ENCODE measurements around the gene FADS3. TPM values are rescaled to one million over a fixed set of nuclear protein-coding genes. Genes with fewer than 3 reads are reported as not detected.

The FADS3 gene
- total and polyA plus RNA-seq, 2 donors from 2014 or later: 20.5 to 58.2 TPM

DNA sequence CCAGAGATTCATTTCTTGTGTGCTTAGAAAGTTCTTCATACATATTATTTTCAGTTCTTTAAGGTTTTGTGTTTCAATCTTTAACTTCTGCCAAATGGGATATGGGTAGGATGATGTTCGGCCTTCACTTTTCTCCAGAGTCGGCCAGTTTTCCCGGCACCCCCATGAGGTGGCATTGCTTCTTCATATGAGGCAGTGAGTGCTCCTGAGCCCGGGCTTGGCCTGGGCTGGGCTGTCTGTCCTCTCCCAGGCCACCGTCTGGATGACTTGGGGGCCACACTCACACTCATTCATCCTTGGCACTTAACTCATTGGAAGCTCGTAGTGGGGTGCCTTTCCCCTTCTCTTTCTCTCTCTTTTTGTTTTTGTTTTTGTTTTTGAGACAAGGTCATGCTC, 39.4 kb downstream of the FADS3 start:
- Histone ChIP-seq H3K4me3 (ENCODE audit: low read length in 3 of 3) (no peak overlapping the region), H3K9ac (ENCODE audit: low read length in 3 of 3) (no peak overlapping the region), H3K27me3 (ENCODE audit: control insufficient read depth, insufficient read depth, low read length) (no peaks in the 10 kb centered on the region), H3K27ac (ENCODE audit: low read depth in 2 of 2, low read length in 2 of 2) (no peak overlapping the region), H3K36me3 (ENCODE audit: control insufficient read depth in 2 of 3, insufficient read depth in 3 of 3, low read length in 3 of 3) (peaks cover under 1 to 5% (median 2%) of the 10 kb centered on the region in 3 donors), H3K9me3 (ENCODE audit: control insufficient read depth in 2 of 3, insufficient read depth in 1 of 3, low read length in 3 of 3) (no peaks in the 10 kb centered on the region), H3K4me1 (ENCODE audit: control insufficient read depth in 2 of 3, insufficient read depth in 2 of 3, low read depth in 1 of 3, low read length in 3 of 3) (no peaks in the 10 kb centered on the region)
- TF ChIP-seq CTCF (IDR thresholded peaks at IDR 0.05; ENCODE audit: borderline replicate concordance, extremely low read depth, insufficient read depth): no peak
- intact Hi-C loops (cut with DNase I): no loop called here
- no peak for FAIRE-seq
- DNase-seq: no peak

- Histone ChIP-seq H3K27me3 (ENCODE audit: control insufficient read depth, insufficient read depth, low read length) (no peaks in the 10 kb centered on the region), H3K4me1 (ENCODE audit: control insufficient read depth in 2 of 3, insufficient read depth in 2 of 3, low read depth in 1 of 3, low read length in 3 of 3) (no peaks in the 10 kb centered on the region), H3K27ac (ENCODE audit: low read depth in 2 of 2, low read length in 2 of 2) (peak overlapping the region in 1 of 2 donors; percentile 32), H3K9ac (ENCODE audit: low read length in 3 of 3) (no peak overlapping the region), H3K4me3 (ENCODE audit: low read length in 3 of 3) (no peak overlapping the region), H3K9me3 (ENCODE audit: control insufficient read depth in 2 of 3, insufficient read depth in 1 of 3, low read length in 3 of 3) (no peaks in the 10 kb centered on the region), H3K36me3 (ENCODE audit: control insufficient read depth in 2 of 3, insufficient read depth in 3 of 3, low read length in 3 of 3) (peaks cover 0 to 5% (median 2%) of the 10 kb centered on the region in 3 donors)
- no peak for TF ChIP-seq CTCF (IDR thresholded peaks at IDR 0.05; ENCODE audit: borderline replicate concordance, extremely low read depth, insufficient read depth)
- intact Hi-C loops (cut with DNase I): no loop called here
- DNase-seq: no peak
- FAIRE-seq: no peak
These were observed 40.0 kb downstream of the FADS3 start for GRCh38 chr11:61851113-61851899.

- no peaks in the 10 kb centered on the region for H3K9me3 ChIP-seq (ENCODE audit: control insufficient read depth in 2 of 3, insufficient read depth in 1 of 3, low read length in 3 of 3)
- FAIRE-seq (no peak), DNase-seq (no peak)
- TF ChIP-seq CTCF (IDR thresholded peaks at IDR 0.05; ENCODE audit: borderline replicate concordance, extremely low read depth, insufficient read depth): no peak
- H3K9ac ChIP-seq (ENCODE audit: low read length in 3 of 3): no peak overlapping the region
- intact Hi-C loops (cut with DNase I): no loop called here
- no peak overlapping the region for H3K4me3 ChIP-seq (ENCODE audit: low read length in 3 of 3)
- H3K4me1 ChIP-seq (ENCODE audit: control insufficient read depth in 2 of 3, insufficient read depth in 2 of 3, low read depth in 1 of 3, low read length in 3 of 3): no peaks in the 10 kb centered on the region
- no peaks in the 10 kb centered on the region for H3K27me3 ChIP-seq (ENCODE audit: control insufficient read depth, insufficient read depth, low read length)
- peaks cover 0 to 5% (median 2%) of the 10 kb centered on the region in 3 donors for H3K36me3 ChIP-seq (ENCODE audit: control insufficient read depth in 2 of 3, insufficient read depth in 3 of 3, low read length in 3 of 3)
- H3K27ac ChIP-seq (ENCODE audit: low read depth in 2 of 2, low read length in 2 of 2): peak overlapping the region in 1 of 2 donors; percentile 65
These were observed 40.7 kb downstream of the FADS3 start for GRCh38 chr11:61850687-61851086.

Measured in kidney (tissue), 14 donors.